SK-N-SH (cell line): Measurements from ENCODE around the gene VSIG10L. TPM values are rescaled to one million over a fixed set of nuclear protein-coding genes. Genes with fewer than 3 reads are reported as not detected.
A peak's percentile ranks its signal among the peaks of the same experiment; 100 is the strongest.

Experiments used
- CTCF ChIA-PET: fragments of 300-600, 350-600 bp; formaldehyde crosslinking; extraction: SDS; loops from one replicate; lab custom pipeline; 2021; lab: Yijun Ruan, JAX
- POLR2A ChIA-PET: fragments of 350-600 bp; sonication (Branson Sonifier 250); formaldehyde crosslinking; extraction: SDS; loops from one replicate; lab custom pipeline; 2020; ENCODE audit warnings: antibody characterized with exemption, inconsistent platforms; lab: Yijun Ruan, JAX
- DNase-seq: peaks from one replicate; pipeline ENCODE4 v3.0.0; 2012
- H2AFZ ChIP-seq: fragments of 200-600 bp; sonication (generic); 2 replicates; pipeline ENCODE4 v1.8.1; 2016; ENCODE audit warnings: antibody characterized with exemption, mild to moderate bottlenecking, low read depth
- H3F3A ChIP-seq: fragments of 200-600 bp; sonication (generic); replicated peaks from 2 replicates; pipeline ENCODE3; 2016; ENCODE audit warnings: antibody characterized with exemption, mild to moderate bottlenecking; ENCODE audit not compliant: insufficient read depth
- H3K27ac ChIP-seq, 2 experiments: fragments of 200-500 bp in 1 of 2; fragments of 200-600 bp in 1 of 2; sonication (Bioruptor generic) in 1 of 2; sonication (generic), shearing (Covaris generic) in 1 of 2; 2 replicates each; pipeline versions ENCODE4 v1.5.1 to v1.6.1; 2014 to 2016; ENCODE audit warnings: low read depth in 2 of 2, inconsistent platforms in 1 of 2, low read length in 1 of 2, mild to moderate bottlenecking in 1 of 2, mixed read lengths in 1 of 2
- H3K27me3 ChIP-seq: fragments of 200-600 bp; sonication (generic), shearing (Covaris generic); 2 replicates; pipeline ENCODE4 v1.6.1; 2016; ENCODE audit warnings: mixed run types; ENCODE audit not compliant: insufficient read depth
- H3K36me3 ChIP-seq, 2 experiments: fragments of 200-500 bp in 1 of 2; fragments of 200-600 bp in 1 of 2; sonication (Bioruptor generic) in 1 of 2; sonication (generic) in 1 of 2; replicated peaks in 1 of 2; 2 replicates each; pipeline versions ENCODE3 to v1.5.1; 2014 to 2016; ENCODE audit warnings: low read length in 1 of 2, mild to moderate bottlenecking in 1 of 2; ENCODE audit not compliant: insufficient read depth in 2 of 2, control insufficient read depth in 1 of 2
- H3K4me1 ChIP-seq, 2 experiments: fragments of 200-500 bp in 1 of 2; fragments of 200-600 bp in 1 of 2; sonication (Bioruptor generic) in 1 of 2; sonication (generic), shearing (Covaris generic) in 1 of 2; 2 replicates each; pipeline versions ENCODE4 v1.5.1 to v1.6.1; 2014 to 2016; ENCODE audit warnings: low read depth in 1 of 2, low read length in 1 of 2, mixed run types in 1 of 2; ENCODE audit not compliant: insufficient read depth in 2 of 2, control insufficient read depth in 1 of 2
- H3K4me2 ChIP-seq: fragments of 200-600 bp; sonication (generic), shearing (Covaris generic); 2 replicates; pipeline ENCODE4 v1.6.1; 2017; ENCODE audit warnings: mixed run types
- H3K4me3 ChIP-seq, 2 experiments: fragments of 200-500 bp in 1 of 2; fragments of 200-600 bp in 1 of 2; sonication (Bioruptor generic) in 1 of 2; sonication (generic), shearing (Covaris generic) in 1 of 2; 2 replicates each; pipeline versions ENCODE4 v1.5.1 to v1.8.1; 2014 to 2016; ENCODE audit warnings: low read depth in 2 of 2, inconsistent platforms in 1 of 2, low read length in 1 of 2, mild to moderate bottlenecking in 1 of 2, mixed read lengths in 1 of 2, moderate library complexity in 1 of 2
- H3K79me2 ChIP-seq: fragments of 200-600 bp; sonication (generic); 2 replicates; pipeline ENCODE4 v1.8.1; 2017; ENCODE audit warnings: mild to moderate bottlenecking; ENCODE audit not compliant: insufficient read depth
- H3K9ac ChIP-seq: fragments of 200-600 bp; sonication (generic); 2 replicates; pipeline ENCODE4 v1.6.1; 2017; ENCODE audit warnings: mixed run types
- H3K9me2 ChIP-seq: fragments of 200-600 bp; sonication (generic); 2 replicates; pipeline ENCODE4 v1.6.1; 2017; ENCODE audit warnings: mixed run types
- H3K9me3 ChIP-seq: fragments of 200-600 bp; sonication (generic); 2 replicates; pipeline ENCODE4 v1.6.1; 2017; ENCODE audit warnings: mixed run types, mild to moderate bottlenecking, moderate library complexity
- H4K20me1 ChIP-seq: fragments of 200-600 bp; sonication (generic); 2 replicates; pipeline ENCODE4 v1.6.1; 2017; ENCODE audit warnings: mild to moderate bottlenecking, mixed run types; ENCODE audit not compliant: insufficient read depth
- CHD2 ChIP-seq: fragments of 150-350 bp; IDR thresholded peaks from 2 replicates; pipeline ENCODE4 v1.6.1; 2018; ENCODE audit warnings: low read length; ENCODE audit not compliant: partially characterized antibody
- CTCF ChIP-seq: fragments of 200-600 bp; sonication (generic); IDR thresholded peaks from 2 replicates; pipeline ENCODE4 v1.6.1; 2017; ENCODE audit warnings: antibody characterized with exemption, mild to moderate bottlenecking, moderate library complexity
- ELF1 ChIP-seq: IDR thresholded peaks from 2 replicates; pipeline ENCODE4 v1.4.0; 2012
- EZH2phosphoT487 ChIP-seq: fragments of 200-600 bp; sonication (generic); IDR thresholded peaks from 2 replicates; pipeline ENCODE4 v1.6.1; 2017; ENCODE audit warnings: low read depth, mixed run types, mild to moderate bottlenecking, antibody characterized with exemption, moderate library complexity, borderline replicate concordance
- FOXM1 ChIP-seq: IDR thresholded peaks from 2 replicates; pipeline ENCODE4 v1.4.0; 2012; ENCODE audit warnings: low read depth, mild to moderate bottlenecking
- GABPA ChIP-seq: IDR thresholded peaks from 2 replicates; pipeline ENCODE4 v1.4.0; 2012; ENCODE audit warnings: low read depth, mild to moderate bottlenecking
- JUND ChIP-seq: IDR thresholded peaks from 2 replicates; pipeline ENCODE4 v1.4.0; 2012
- NFIC ChIP-seq: IDR thresholded peaks from 2 replicates; pipeline ENCODE4 v1.4.0; 2012; ENCODE audit warnings: borderline replicate concordance
- NRF1 ChIP-seq: IDR thresholded peaks from 2 replicates; pipeline ENCODE4 v1.6.1; 2012; ENCODE audit warnings: low read depth, mild to moderate bottlenecking, low read length
- POLR2AphosphoS5 ChIP-seq: IDR thresholded peaks from 2 replicates; pipeline ENCODE4 v1.6.1; 2012; ENCODE audit warnings: low read depth, low read length
- RCOR1 ChIP-seq: fragments of 150-350 bp; IDR thresholded peaks from 2 replicates; pipeline ENCODE4 v1.6.1; 2017; ENCODE audit warnings: antibody characterized with exemption, low read length
- RXRA ChIP-seq: IDR thresholded peaks from 2 replicates; pipeline ENCODE4 v1.4.0; 2012; ENCODE audit warnings: low read depth, mild to moderate bottlenecking, borderline replicate concordance
- TCF12 ChIP-seq: IDR thresholded peaks from 2 replicates; pipeline ENCODE4 v1.4.0; 2012
- USF2 ChIP-seq: fragments of 150-350 bp; IDR thresholded peaks from 2 replicates; pipeline ENCODE4 v1.6.1; 2017; ENCODE audit warnings: antibody characterized with exemption, low read length, low read depth, borderline replicate concordance
- YY1 ChIP-seq: IDR thresholded peaks from 2 replicates; pipeline ENCODE4 v1.4.0; 2012; ENCODE audit warnings: low read depth, mild to moderate bottlenecking
- WGBS: methylation state at CpG from one replicate; pipeline ENCODE4 v1.1.6; 2017; ENCODE audit warnings: low lambda C conversion rate; 5-methylcytosine and 5-hydroxymethylcytosine counted together
- polyA plus RNA-seq, 3 experiments: library from polyadenylated mRNA; depleted of rRNA; stranded (reverse); fragments of >200 nt; gene quantifications; 2 replicates each; pipeline ENCODE4 v1.2.3, GENCODE V29; 2012
- TF ChIP-seq, protein P1 (sequence below): fragments of 150-350 bp; IDR thresholded peaks from 2 replicates; pipeline ENCODE4 v1.6.1; 2016; ENCODE audit warnings: mild to moderate bottlenecking, low read depth, low read length

VSIG10L gene
- polyA plus RNA-seq, 1 of the 3 experiments (the other 2 are of a cell fraction): 2.7 TPM

- TF ChIP-seq EZH2phosphoT487: no peak
- no peak for TF ChIP-seq CHD2
Observed at GRCh38 chr19:51364200-51365106, 22.5 kb upstream of the VSIG10L start (continued).

DNA sequence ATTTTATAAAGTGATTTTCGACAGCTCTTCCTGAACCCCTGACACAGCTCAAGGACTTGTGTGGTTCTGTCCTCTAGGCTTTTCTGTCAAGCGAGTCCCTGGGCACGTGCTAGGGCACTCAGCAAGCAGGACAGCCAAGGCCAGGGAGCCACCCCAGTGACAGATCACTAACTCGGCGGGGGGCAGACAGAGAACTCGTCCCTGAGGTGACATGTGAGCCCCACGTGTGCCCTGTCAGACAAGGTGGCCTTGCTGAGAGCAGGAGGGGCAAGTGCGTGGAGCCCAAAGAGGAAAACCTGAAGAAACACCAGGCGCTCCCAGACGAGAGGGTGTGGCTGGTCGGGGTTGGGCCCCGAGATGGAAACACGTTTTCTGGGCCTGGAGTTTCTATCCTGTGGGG lies 19.3 kb upstream of the VSIG10L start:
- H2AFZ ChIP-seq: no peak overlapping the region
- DNase-seq: no peak
- no peak overlapping the region for H3K27ac ChIP-seq
- H4K20me1 ChIP-seq: no peaks in the 10 kb centered on the region
- POLR2A ChIA-PET: no interaction called here
- peaks cover 7% of the 10 kb centered on the region for H3F3A ChIP-seq
- no peaks in the 10 kb centered on the region for H3K27me3 ChIP-seq
- H3K9me2 ChIP-seq: no peaks in the 10 kb centered on the region
- no peak overlapping the region for H3K4me3 ChIP-seq
- TF ChIP-seq USF2: no peak
- TF ChIP-seq ELF1: no peak
- TF ChIP-seq RXRA: no peak
- TF ChIP-seq NFIC: no peak
- TF ChIP-seq EZH2phosphoT487: no peak
- no peak for TF ChIP-seq TCF12
- no peak for TF ChIP-seq YY1
- TF ChIP-seq, all 33 proteins: peak for 0
- 93% methylated on average over 13 of the region's 13 CpGs for WGBS
- CTCF ChIA-PET: interaction anchor here (1.5 kb wide), 1 partner anchor 36 kb away, joined by 3 read pairs; no protein-coding TSS in a partner anchor
- H3K4me2 ChIP-seq: no peak overlapping the region
- no peaks in the 10 kb centered on the region for H3K9me3 ChIP-seq
- H3K36me3 ChIP-seq: no peaks in the 10 kb centered on the region
- peaks cover 6% of the 10 kb centered on the region for H3K79me2 ChIP-seq
- H3K9ac ChIP-seq: no peak overlapping the region
- peaks cover 6 to 14% of the 10 kb centered on the region in 2 experiments; a peak in 3 of 4 replicates for H3K4me1 ChIP-seq

- Histone ChIP-seq H3K27ac (peak overlapping the region in 1 of 2 experiments; percentile 30; a peak in 1 of 4 replicates), H3K4me3 (no peak overlapping the region), H3F3A (peaks cover 7% of the 10 kb centered on the region), H3K9me2 (no peaks in the 10 kb centered on the region), H3K9ac (no peak overlapping the region), H3K4me1 (peaks cover 0 to 4% of the 10 kb centered on the region in 2 experiments; a peak in 1 of 4 replicates), H3K9me3 (no peaks in the 10 kb centered on the region), H3K4me2 (no peak overlapping the region), H4K20me1 (no peaks in the 10 kb centered on the region), H2AFZ (no peak overlapping the region), H3K36me3 (no peaks in the 10 kb centered on the region), H3K79me2 (no peaks in the 10 kb centered on the region), H3K27me3 (no peaks in the 10 kb centered on the region)
- 87% methylated on average over 4 of the region's 4 CpGs for WGBS
- DNase-seq: no peak
- ChIA-PET POLR2A (interaction anchor here (0.6 kb wide), 1 partner anchor 875 kb away, joined by 3 read pairs; no protein-coding TSS in a partner anchor), CTCF (interaction anchor here (1.0 to 2.7 kb wide), 5 partner anchors 16 to 69 kb away, joined by 3 to 8 read pairs (median 3); no protein-coding TSS in a partner anchor)
- TF ChIP-seq GABPA: no peak
- TF ChIP-seq RCOR1: no peak
- no peak for TF ChIP-seq ELF1
- no peak for TF ChIP-seq POLR2AphosphoS5
- no peak for TF ChIP-seq USF2
- TF ChIP-seq CTCF: no peak
- TF ChIP-seq JUND: no peak
- no peak for TF ChIP-seq NRF1
- TF ChIP-seq FOXM1: no peak
- TF ChIP-seq, protein P1, sequence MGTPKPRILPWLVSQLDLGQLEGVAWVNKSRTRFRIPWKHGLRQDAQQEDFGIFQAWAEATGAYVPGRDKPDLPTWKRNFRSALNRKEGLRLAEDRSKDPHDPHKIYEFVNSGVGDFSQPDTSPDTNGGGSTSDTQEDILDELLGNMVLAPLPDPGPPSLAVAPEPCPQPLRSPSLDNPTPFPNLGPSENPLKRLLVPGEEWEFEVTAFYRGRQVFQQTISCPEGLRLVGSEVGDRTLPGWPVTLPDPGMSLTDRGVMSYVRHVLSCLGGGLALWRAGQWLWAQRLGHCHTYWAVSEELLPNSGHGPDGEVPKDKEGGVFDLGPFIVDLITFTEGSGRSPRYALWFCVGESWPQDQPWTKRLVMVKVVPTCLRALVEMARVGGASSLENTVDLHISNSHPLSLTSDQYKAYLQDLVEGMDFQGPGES: no peak
- no peak for TF ChIP-seq RXRA
Observed at GRCh38 chr19:51359294-51359693, 17.4 kb upstream of the VSIG10L start.
